ENCODE data around the gene TLCD2.
"Not testable (repeated sequence)": the region's sequence is repeated elsewhere in the genome, so short reads cannot be mapped to it uniquely, and the experiment has no call there.

Gene TLCD2

GRCh38 chr17:1725642-1726511 lies 15.7 kb upstream of the TLCD2 start:
- no peak overlapping the region for H4K8ac ChIP-seq (ENCODE audit: low read depth, low read length)
- no peak overlapping the region for H3K23ac ChIP-seq (ENCODE audit: low read length)
- H3K9ac ChIP-seq (ENCODE audit: low read length): no peak overlapping the region
- no peak overlapping the region for H2BK5ac ChIP-seq (ENCODE audit: low read depth, low read length, poor library complexity)
- no peak overlapping the region for H2BK12ac ChIP-seq (ENCODE audit: low read length)
- no peak overlapping the region for H3K14ac ChIP-seq (ENCODE audit: low read length)
- H3K18ac ChIP-seq (ENCODE audit: low read length): no peak overlapping the region
- H3K79me1 ChIP-seq (ENCODE audit: low read length): peaks cover 8% of the 10 kb centered on the region
- peaks cover 4% of the 10 kb centered on the region for H3K9me3 ChIP-seq (ENCODE audit: insufficient read depth, low read depth, low read length)
- H2BK120ac ChIP-seq (ENCODE audit: insufficient read depth, low read length, poor library complexity): no peak overlapping the region
- peaks cover 5% of the 10 kb centered on the region for H3K79me2 ChIP-seq (ENCODE audit: control insufficient read depth, insufficient read depth, low read length, poor library complexity)
- H4K12ac ChIP-seq (ENCODE audit: low read depth, low read length): peak overlapping the region; percentile 2
- H3K27me3 ChIP-seq (ENCODE audit: insufficient read depth, low read length): no peaks in the 10 kb centered on the region
- no peak overlapping the region for H2AFZ ChIP-seq (ENCODE audit: insufficient read depth, low read length, poor library complexity)
- H2AK5ac ChIP-seq (ENCODE audit: low read length): peak overlapping the region; percentile 11
- DNase-seq: no peak
- WGBS (ENCODE audit: extremely low coverage, insufficient coverage, insufficient read length): no CpG with 5 or more reads among the region's 54 CpGs
- H3K4ac ChIP-seq (ENCODE audit: low read depth, low read length): no peak overlapping the region
- H3K4me2 ChIP-seq (ENCODE audit: low read length): no peak overlapping the region
- peaks cover 2 to 4% of the 10 kb centered on the region in 2 experiments for H3K36me3 ChIP-seq (ENCODE audit: control insufficient read depth in 1 of 2, insufficient read depth in 2 of 2, low read length in 2 of 2)
- peaks cover 9 to 13% of the 10 kb centered on the region in 2 experiments for H3K4me1 ChIP-seq (ENCODE audit: control insufficient read depth in 1 of 2, insufficient read depth in 2 of 2, low read length in 2 of 2)
- no peak overlapping the region for H3K27ac ChIP-seq (ENCODE audit: low read depth, low read length)
- no peak overlapping the region for H3K4me3 ChIP-seq (ENCODE audit: low read depth, low read length)
- H4K91ac ChIP-seq (ENCODE audit: low read depth, low read length): no peak overlapping the region

GRCh38 chr17:1724869-1725641 lies 14.9 kb upstream of the TLCD2 start:
- Histone ChIP-seq H3K9me3 (ENCODE audit: insufficient read depth, low read depth, low read length) (peaks cover 4% of the 10 kb centered on the region), H2AFZ (ENCODE audit: insufficient read depth, low read length, poor library complexity) (peak overlapping the region; percentile 46), H3K4me3 (ENCODE audit: low read depth, low read length) (peak overlapping the region; percentile 71), H3K18ac (ENCODE audit: low read length) (peak overlapping the region; percentile 26), H4K12ac (ENCODE audit: low read depth, low read length) (peak overlapping the region; percentile 51), H2AK5ac (ENCODE audit: low read length) (no peak overlapping the region), H3K4me2 (ENCODE audit: low read length) (peak overlapping the region; percentile 70), H3K9ac (ENCODE audit: low read length) (peak overlapping the region; percentile 16), H3K79me2 (ENCODE audit: control insufficient read depth, insufficient read depth, low read length, poor library complexity) (peaks cover 5% of the 10 kb centered on the region), H3K4me1 (ENCODE audit: control insufficient read depth in 1 of 2, insufficient read depth in 2 of 2, low read length in 2 of 2) (peaks cover 9 to 13% of the 10 kb centered on the region in 2 experiments), H2BK5ac (ENCODE audit: low read depth, low read length, poor library complexity) (no peak overlapping the region), H3K79me1 (ENCODE audit: low read length) (peaks cover 8% of the 10 kb centered on the region), H3K27me3 (ENCODE audit: insufficient read depth, low read length) (no peaks in the 10 kb centered on the region), H3K36me3 (ENCODE audit: control insufficient read depth in 1 of 2, insufficient read depth in 2 of 2, low read length in 2 of 2) (peaks cover 2 to 4% of the 10 kb centered on the region in 2 experiments), H3K4ac (ENCODE audit: low read depth, low read length) (peak overlapping the region; percentile 54), H4K8ac (ENCODE audit: low read depth, low read length) (peak overlapping the region; percentile 64), H2BK12ac (ENCODE audit: low read length) (peak overlapping the region; percentile 14), H4K91ac (ENCODE audit: low read depth, low read length) (peak overlapping the region; percentile 47), H2BK120ac (ENCODE audit: insufficient read depth, low read length, poor library complexity) (peak overlapping the region; percentile 3), H3K27ac (ENCODE audit: low read depth, low read length) (peak overlapping the region; percentile 19), H3K14ac (ENCODE audit: low read length) (peak overlapping the region; percentile 63), H3K23ac (ENCODE audit: low read length) (no peak overlapping the region)
- WGBS (ENCODE audit: extremely low coverage, insufficient coverage, insufficient read length): no CpG with 5 or more reads among the region's 51 CpGs
- no peak for DNase-seq

GRCh38 chr17:1724351-1724868 lies 14.2 kb upstream of the TLCD2 start, which contains the start of gene WDR81:
TSS of gene WDR81 (plus strand) at chr17:1724704. CDS start at chr17:1724960, 256 bp downstream.
- Histone ChIP-seq H2AFZ (ENCODE audit: insufficient read depth, low read length, poor library complexity) (peak within 1 kb of the TSS; percentile 91), H2BK12ac (ENCODE audit: low read length) (peak within 1 kb of the TSS; percentile 56), H3K18ac (ENCODE audit: low read length) (peak within 1 kb of the TSS; percentile 91), H3K4me2 (ENCODE audit: low read length) (peak within 1 kb of the TSS; percentile 70), H2BK5ac (ENCODE audit: low read depth, low read length, poor library complexity) (peak within 1 kb of the TSS; percentile 75), H2AK5ac (ENCODE audit: low read length) (no peak within 1 kb of the TSS), H3K9ac (ENCODE audit: low read length) (peak within 1 kb of the TSS; percentile 16), H3K4me1 (ENCODE audit: control insufficient read depth in 1 of 2, insufficient read depth in 2 of 2, low read length in 2 of 2) (peaks cover 9 to 13% of the 10 kb centered on the region in 2 experiments), H3K36me3 (ENCODE audit: control insufficient read depth in 1 of 2, insufficient read depth in 2 of 2, low read length in 2 of 2) (peaks cover 2 to 4% of the 10 kb centered on the region in 2 experiments), H3K23ac (ENCODE audit: low read length) (no peak within 1 kb of the TSS), H2BK120ac (ENCODE audit: insufficient read depth, low read length, poor library complexity) (peak within 1 kb of the TSS; percentile 81), H3K9me3 (ENCODE audit: insufficient read depth, low read depth, low read length) (peaks cover 4% of the 10 kb centered on the region), H4K91ac (ENCODE audit: low read depth, low read length) (peak within 1 kb of the TSS; percentile 95), H3K79me1 (ENCODE audit: low read length) (peaks cover 8% of the 10 kb centered on the region), H4K8ac (ENCODE audit: low read depth, low read length) (peak within 1 kb of the TSS; percentile 95), H3K4ac (ENCODE audit: low read depth, low read length) (peak within 1 kb of the TSS; percentile 85), H4K12ac (ENCODE audit: low read depth, low read length) (peak within 1 kb of the TSS; percentile 96), H3K79me2 (ENCODE audit: control insufficient read depth, insufficient read depth, low read length, poor library complexity) (peaks cover 5% of the 10 kb centered on the region), H3K27ac (ENCODE audit: low read depth, low read length) (peak within 1 kb of the TSS; percentile 19), H3K14ac (ENCODE audit: low read length) (peak within 1 kb of the TSS; percentile 87), H3K4me3 (ENCODE audit: low read depth, low read length) (peak within 1 kb of the TSS; percentile 71), H3K27me3 (ENCODE audit: insufficient read depth, low read length) (no peaks in the 10 kb centered on the region)
- no CpG with 5 or more reads among the region's 57 CpGs for WGBS (ENCODE audit: extremely low coverage, insufficient coverage, insufficient read length)
- DNase-seq: peak; percentile 64 to 74

GRCh38 chr17:1722022-1722421 lies 11.8 kb upstream of the TLCD2 start:
- not testable (repeated sequence) for H3K18ac ChIP-seq (ENCODE audit: low read length); H4K12ac ChIP-seq (ENCODE audit: low read depth, low read length); H2BK5ac ChIP-seq (ENCODE audit: low read depth, low read length, poor library complexity); H3K14ac ChIP-seq (ENCODE audit: low read length); H3K23ac ChIP-seq (ENCODE audit: low read length); H3K4me2 ChIP-seq (ENCODE audit: low read length); H2BK120ac ChIP-seq (ENCODE audit: insufficient read depth, low read length, poor library complexity); H3K79me2 ChIP-seq (ENCODE audit: control insufficient read depth, insufficient read depth, low read length, poor library complexity); H4K91ac ChIP-seq (ENCODE audit: low read depth, low read length); H3K36me3 ChIP-seq (ENCODE audit: control insufficient read depth in 1 of 2, insufficient read depth in 2 of 2, low read length in 2 of 2); H3K9me3 ChIP-seq (ENCODE audit: insufficient read depth, low read depth, low read length); H3K4ac ChIP-seq (ENCODE audit: low read depth, low read length); H2BK12ac ChIP-seq (ENCODE audit: low read length); H2AK5ac ChIP-seq (ENCODE audit: low read length); H3K27me3 ChIP-seq (ENCODE audit: insufficient read depth, low read length); H3K4me3 ChIP-seq (ENCODE audit: low read depth, low read length); H3K27ac ChIP-seq (ENCODE audit: low read depth, low read length); H4K8ac ChIP-seq (ENCODE audit: low read depth, low read length); H3K9ac ChIP-seq (ENCODE audit: low read length); H2AFZ ChIP-seq (ENCODE audit: insufficient read depth, low read length, poor library complexity)
- H3K79me1 ChIP-seq (ENCODE audit: low read length): peaks cover 16% of the 10 kb centered on the region
- peak in 1 of 2 donors; percentile 16 for DNase-seq
- peaks cover 12 to 16% of the 10 kb centered on the region in 2 experiments for H3K4me1 ChIP-seq (ENCODE audit: control insufficient read depth in 1 of 2, insufficient read depth in 2 of 2, low read length in 2 of 2)
- no CpG with 5 or more reads among the region's 8 CpGs for whole genome bisulfite sequencing (ENCODE audit: extremely low coverage, insufficient coverage, insufficient read length)
